AG04449 (cell line): ENCODE measurements around the gene COL6A3.

Experiments
- CTCF ChIA-PET: fragments of 350-600 bp; formaldehyde crosslinking; extraction: SDS; loops from one replicate; lab custom pipeline; 2021; ENCODE audit warnings: antibody characterized with exemption; lab: Yijun Ruan, JAX
- POLR2A ChIA-PET: fragments of 400-600, 350-600 bp; formaldehyde crosslinking; extraction: SDS; loops from one replicate; lab custom pipeline; 2020; ENCODE audit warnings: antibody characterized with exemption, inconsistent platforms; lab: Yijun Ruan, JAX
- DNase-seq: peaks from one replicate; pipeline ENCODE4 v3.0.0-alpha.2; 2010; ENCODE audit warnings: low read depth, low spot score
- H3K4me3 ChIP-seq: 2 replicates; pipeline ENCODE4 v1.5.1; 2011; ENCODE audit warnings: low read depth, mild to moderate bottlenecking, control low read depth, low read length
- CTCF ChIP-seq: IDR thresholded peaks from one replicate; pipeline ENCODE4 v1.5.1; 2011; ENCODE audit warnings: mild to moderate bottlenecking, moderate library complexity, low read length, control low read depth, inconsistent platforms; ENCODE audit not compliant: insufficient read depth; ENCODE audit errors: missing control alignments

Gene COL6A3

GRCh38 chr2:237446338-237446665 is 32.3 kb upstream of the COL6A3 start:
- no peak for TF ChIP-seq CTCF
- ChIA-PET POLR2A (no interaction called here), CTCF (interaction anchor here (0.7 to 10.1 kb wide), 3 partner anchors 13 to 25 kb away, joined by 6 to 64 read pairs (median 29); no protein-coding TSS in a partner anchor)
- no peak overlapping the region for H3K4me3 ChIP-seq
- DNase-seq, result no peak

- ChIA-PET CTCF (interaction anchor here (0.7 to 6.4 kb wide), 3 partner anchors 24 to 25 kb away, joined by 6 to 29 read pairs (median 13); no protein-coding TSS in a partner anchor), POLR2A (no interaction called here)
- no peak for DNase-seq
These were observed 31.8 kb upstream of the COL6A3 start for GRCh38 chr2:237445611-237446337.

GRCh38 chr2:237444071-237444470 is 30.1 kb upstream of the COL6A3 start:
- no peak for TF ChIP-seq CTCF
- DNase-seq, result no peak
- ChIA-PET CTCF (interaction anchor here (0.6 to 6.4 kb wide), 5 partner anchors 9 to 288 kb away, joined by 3 to 29 read pairs (median 5); no protein-coding TSS in a partner anchor), POLR2A (no interaction called here)
- H3K4me3 ChIP-seq, result no peak overlapping the region

More at GRCh38 chr2:237445611-237446337, 31.8 kb upstream of the COL6A3 start:
- no peak overlapping the region for H3K4me3 ChIP-seq
- no peak for TF ChIP-seq CTCF

- DNase-seq, result peak; percentile 38
- TF ChIP-seq CTCF, result no peak
- ChIA-PET CTCF (interaction anchor here (1.1 to 6.4 kb wide), 8 partner anchors 8 to 277 kb away, joined by 3 to 41 read pairs (median 6); no protein-coding TSS in a partner anchor), POLR2A (interaction anchor here (0.8 to 2.5 kb wide), 7 partner anchors 9 to 28 kb away, joined by 3 to 14 read pairs (median 5); partner anchors contain the start of gene COL6A3)
- no peak overlapping the region for H3K4me3 ChIP-seq
These were observed 27.8 kb upstream of the COL6A3 start for GRCh38 chr2:237441605-237442274.

GRCh38 chr2:237440819-237441281 is 26.9 kb upstream of the COL6A3 start:
- no peak overlapping the region for H3K4me3 ChIP-seq
- no peak for TF ChIP-seq CTCF
- POLR2A ChIA-PET, result interaction anchor here (1.6 to 2.5 kb wide), 3 partner anchors 16 to 27 kb away, joined by 5 to 14 read pairs (median 5); partner anchors contain the start of gene COL6A3
- DNase-seq, result no peak
- CTCF ChIA-PET, result interaction anchor here (1.3 to 6.4 kb wide), 5 partner anchors 10 to 276 kb away, joined by 3 to 41 read pairs (median 29); no protein-coding TSS in a partner anchor
